GM19372 (cell line): ENCODE measurements around the gene LEP.
"Not testable (repeated sequence)": the region's sequence is repeated elsewhere in the genome, so short reads cannot be mapped to it uniquely, and the experiment has no call there.

ENCODE experiments used
- ATAC-seq: cut with Tn5 transposase; IDR thresholded peaks from one replicate; pipeline ENCODE4 v1.9.1; 2021; ENCODE audit warnings: mild to moderate bottlenecking, low read depth, moderate library complexity; ENCODE audit not compliant: unreplicated experiment

Gene LEP

DNA sequence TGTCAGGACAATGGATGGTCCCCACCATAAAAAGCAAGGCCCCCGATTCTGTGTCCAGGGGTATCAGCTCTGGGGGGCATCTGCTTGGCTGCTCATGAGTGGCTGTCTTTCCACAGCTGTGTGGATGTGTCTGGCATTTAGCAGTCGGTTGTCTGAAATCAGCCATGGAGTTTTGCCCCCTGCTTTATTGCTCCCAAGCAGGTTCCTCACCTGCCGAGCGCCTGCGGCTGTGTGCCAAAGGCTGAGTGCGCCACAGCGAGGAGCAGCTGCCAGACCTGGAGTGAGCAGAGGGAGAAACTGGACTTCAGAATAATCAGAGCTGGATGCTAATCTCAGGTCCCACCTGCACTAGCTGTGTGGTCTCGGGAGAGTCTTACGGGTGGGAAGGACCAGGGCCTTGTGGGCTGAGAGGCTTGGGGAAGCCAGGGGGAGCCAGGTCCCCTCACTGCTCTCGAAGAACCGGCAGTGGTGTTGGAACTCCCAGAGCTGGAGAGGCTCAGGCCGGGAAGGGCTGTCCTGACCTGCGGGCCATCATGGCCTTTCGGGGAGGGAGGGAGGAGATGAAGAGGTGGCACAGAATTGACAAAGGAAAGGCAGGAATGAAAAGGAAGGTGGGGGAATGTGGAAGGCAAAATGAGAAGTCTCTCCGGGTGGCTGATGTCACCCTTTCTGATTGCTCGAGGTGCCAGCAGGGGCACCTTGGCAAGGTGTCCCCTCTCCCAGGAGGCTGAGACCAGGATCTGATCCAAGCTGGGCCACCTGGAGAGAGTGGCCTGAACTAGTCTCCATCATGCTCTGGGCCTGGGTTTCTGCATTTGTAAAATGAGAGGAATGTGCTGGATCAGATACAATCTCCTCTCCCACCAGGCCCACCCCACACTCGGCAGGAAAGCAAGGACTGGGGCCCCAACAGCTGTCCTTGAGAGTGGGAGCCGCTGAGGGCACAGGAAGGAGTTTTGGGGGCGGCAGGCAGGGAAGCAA lies 30.2 kb upstream of the LEP start:
- ATAC-seq: no peak

DNA sequence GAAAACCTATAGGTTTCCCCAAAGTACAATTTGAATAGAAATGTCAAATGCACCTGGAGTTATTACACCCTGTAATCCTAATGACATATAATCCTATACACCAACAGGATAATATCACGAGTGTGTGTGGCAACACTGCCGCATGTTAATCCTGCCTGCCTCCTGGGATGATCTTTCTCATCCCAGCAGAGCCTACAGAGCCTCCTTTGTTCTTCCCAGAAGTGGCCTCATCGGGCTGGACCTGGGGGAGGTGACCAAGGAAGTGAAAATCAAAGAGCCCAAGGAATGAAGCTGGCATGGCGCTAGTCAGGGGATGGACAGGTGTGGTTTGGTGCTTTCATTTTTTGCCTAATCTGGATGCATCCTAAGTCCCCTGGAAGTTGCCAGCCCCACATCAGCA lies 29.5 kb upstream of the LEP start:
- no peak for ATAC-seq

- ATAC-seq: no peak
Measured at GRCh38 chr7:128214463-128214862, 26.6 kb upstream of the LEP start.

- ATAC-seq: no peak
Measured at GRCh38 chr7:128215281-128215680, 25.8 kb upstream of the LEP start.

GRCh38 chr7:128215739-128216138 lies 25.3 kb upstream of the LEP start:
- no peak for ATAC-seq

DNA sequence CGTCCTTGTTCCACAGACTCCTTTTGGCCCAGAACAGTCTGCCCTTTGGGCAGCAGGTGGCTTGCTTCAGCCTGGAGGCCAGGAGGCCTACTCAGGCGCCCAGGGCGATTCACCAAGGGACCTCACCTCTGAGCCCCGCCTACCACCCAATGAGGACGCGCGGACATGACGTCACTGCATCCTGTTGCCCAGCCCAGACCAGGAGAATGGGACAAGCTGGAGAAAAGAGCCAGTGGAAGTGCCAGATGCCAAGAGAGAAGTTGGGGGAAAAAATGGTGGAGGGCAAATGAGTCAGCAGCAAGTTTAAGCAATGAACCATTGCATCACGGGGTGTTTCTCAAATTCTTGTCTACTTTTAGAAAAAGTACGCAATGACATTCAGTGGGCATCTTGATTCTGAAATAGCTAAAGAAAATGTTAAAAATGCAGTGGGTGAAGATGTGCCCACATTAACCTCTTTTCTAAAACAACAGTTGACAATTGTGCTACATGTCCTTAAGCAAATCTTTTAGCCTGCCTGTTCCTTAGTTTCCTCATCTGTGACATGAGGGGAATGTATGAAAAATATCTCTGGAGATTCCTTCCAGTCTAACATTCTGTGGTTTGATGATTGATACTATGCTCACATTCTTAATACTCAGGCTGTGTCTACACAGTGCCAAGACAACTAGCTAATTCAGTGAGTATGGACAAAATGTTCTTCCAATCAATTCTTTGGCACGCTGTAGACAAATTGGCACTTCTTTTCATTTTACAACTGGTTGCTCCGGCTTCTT lies 23.9 kb upstream of the LEP start:
- no peak for ATAC-seq

GRCh38 chr7:128217967-128218652 lies 23.0 kb upstream of the LEP start:
- ATAC-seq: no peak

DNA sequence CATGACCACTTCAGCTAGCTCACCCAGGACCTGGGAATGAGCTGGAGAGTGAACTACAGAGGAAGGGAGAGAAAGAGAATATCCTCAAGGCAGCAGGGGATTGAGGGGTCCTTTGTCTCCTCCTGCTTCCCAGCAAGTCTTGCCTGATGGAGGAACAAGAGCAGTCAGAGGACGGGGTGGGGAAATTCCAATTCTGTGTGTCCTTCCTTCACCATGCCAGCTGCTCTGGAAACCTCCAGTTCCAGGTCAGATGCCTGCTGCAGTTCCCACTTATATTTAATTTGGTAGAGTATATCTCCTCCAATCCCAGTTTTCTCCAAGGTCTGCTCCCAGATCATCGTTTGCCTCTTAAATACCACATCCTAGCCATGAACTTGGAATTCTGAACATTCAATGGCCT lies 21.4 kb upstream of the LEP start:
- ATAC-seq: no peak

- no peak for ATAC-seq
Measured at GRCh38 chr7:128221929-128222403, 19.1 kb upstream of the LEP start.

DNA sequence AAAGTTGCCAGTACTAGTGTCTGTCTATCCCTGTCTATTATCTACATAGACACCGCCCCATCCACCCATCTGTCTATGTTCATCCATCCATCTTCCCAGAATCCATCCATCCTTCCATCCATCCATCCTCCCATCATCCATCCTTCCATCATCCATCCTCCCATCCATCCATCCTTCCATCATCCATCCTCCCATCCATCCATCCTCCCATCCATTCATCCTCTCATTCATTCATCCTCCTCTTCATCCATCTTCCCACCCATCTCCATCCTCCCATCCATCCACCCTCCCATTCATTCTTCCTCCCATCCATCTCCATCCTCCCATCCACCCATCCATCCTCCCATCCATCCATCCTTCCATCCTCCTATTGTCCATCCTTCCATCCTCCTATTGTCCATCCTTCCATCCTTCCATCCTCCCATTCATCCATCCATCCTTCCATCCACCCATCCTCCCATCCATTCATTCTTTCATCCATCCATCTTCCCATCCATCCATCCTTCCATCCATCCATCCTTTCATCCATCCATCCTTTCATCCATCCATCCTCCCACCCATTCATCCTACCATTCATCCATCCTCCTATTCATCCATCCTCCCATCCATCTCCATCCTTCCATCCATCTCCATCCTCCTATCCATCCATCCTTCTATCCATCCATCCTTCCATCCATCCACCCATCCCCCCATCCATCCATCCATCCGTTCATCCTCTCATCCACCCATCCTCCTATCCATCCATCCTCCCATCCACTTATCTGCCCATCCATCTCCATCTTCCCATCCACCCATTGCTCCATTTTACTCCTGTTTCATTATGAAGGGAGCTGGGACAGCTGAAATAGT lies 14.7 kb upstream of the LEP start:
- ATAC-seq: no peak

DNA sequence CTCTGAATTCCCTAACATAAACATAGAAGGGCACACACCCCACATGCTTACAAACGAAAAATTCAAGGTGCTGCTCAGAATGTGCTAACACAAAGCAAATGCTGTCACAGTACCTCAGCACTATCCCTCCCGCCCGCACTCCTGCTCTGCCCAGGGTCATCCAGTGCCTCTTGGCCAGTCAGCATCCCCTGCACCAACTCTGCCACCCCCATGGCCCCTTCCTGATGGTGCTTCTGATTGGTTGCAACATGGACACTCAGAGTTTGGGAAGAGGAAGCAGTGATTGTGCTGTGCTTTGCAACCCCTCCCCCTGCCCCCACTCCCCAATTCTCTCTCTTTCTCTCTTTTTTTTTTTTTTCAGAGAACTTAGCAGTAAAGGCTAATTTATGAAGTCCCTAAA lies 13.8 kb upstream of the LEP start:
- no peak for ATAC-seq

DNA sequence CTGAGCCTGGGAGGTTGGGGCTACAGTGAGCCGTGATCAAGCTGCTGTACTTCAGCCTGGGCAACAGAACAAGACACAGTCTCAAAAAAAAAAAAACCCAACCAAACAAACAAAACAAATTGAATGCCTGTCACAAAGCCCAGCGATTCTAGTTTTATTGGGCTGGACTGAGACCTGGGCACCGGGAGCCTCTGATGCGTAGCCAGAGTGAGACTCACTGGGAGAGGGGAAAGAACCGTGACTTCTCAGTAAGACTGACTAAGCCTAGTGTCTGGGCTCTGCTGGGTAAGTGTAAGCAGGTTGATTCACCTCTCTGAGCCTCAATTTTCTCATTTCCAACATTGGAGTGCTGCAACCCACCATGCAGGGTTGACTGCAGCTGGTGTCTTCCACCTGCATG lies 10.1 kb upstream of the LEP start:
- no peak for ATAC-seq

DNA sequence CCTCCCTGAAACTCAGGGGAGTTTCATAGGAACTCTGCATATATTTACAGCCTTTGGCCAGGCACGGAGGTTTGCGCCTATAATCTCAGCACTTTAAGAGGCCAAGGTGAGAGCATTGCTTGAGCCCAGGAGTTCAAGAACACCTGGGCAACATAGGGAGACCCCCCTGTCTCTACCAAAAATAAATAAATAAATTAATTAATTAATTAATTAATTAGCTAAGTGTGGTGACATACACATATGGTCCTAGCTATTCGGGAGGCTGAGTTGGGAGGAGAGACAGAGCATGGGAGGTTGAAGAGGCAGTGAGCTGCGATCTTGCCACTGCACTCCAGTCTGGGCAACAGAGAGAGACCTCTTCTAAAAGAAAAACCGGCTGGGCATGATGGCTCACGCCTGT lies 9.4 kb upstream of the LEP start:
- no peak for ATAC-seq

GRCh38 chr7:128233471-128233870 lies 7.6 kb upstream of the LEP start:
- ATAC-seq: no peak

- no peak for ATAC-seq
Measured at GRCh38 chr7:128234476-128235026, 6.5 kb upstream of the LEP start.

DNA sequence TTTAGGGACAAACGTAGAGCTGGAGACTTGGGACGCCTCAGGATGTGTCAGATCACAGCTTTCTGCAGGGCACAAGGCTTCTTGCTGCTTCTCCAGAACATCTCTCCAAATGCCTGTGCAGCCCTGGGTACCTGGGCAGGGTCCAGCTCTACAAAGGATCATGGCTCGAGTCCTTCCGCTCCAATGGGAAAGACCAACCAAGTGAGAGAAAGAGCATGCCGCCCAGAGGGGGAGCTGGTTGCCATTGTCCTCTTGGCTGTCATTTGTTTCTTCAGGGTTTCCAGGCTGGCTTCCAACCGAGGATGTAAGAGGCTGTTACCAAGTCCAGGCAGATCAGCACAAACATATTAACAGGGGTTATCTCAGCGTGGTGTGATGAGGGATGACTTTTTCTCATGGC lies 5.6 kb upstream of the LEP start:
- no peak for ATAC-seq

DNA sequence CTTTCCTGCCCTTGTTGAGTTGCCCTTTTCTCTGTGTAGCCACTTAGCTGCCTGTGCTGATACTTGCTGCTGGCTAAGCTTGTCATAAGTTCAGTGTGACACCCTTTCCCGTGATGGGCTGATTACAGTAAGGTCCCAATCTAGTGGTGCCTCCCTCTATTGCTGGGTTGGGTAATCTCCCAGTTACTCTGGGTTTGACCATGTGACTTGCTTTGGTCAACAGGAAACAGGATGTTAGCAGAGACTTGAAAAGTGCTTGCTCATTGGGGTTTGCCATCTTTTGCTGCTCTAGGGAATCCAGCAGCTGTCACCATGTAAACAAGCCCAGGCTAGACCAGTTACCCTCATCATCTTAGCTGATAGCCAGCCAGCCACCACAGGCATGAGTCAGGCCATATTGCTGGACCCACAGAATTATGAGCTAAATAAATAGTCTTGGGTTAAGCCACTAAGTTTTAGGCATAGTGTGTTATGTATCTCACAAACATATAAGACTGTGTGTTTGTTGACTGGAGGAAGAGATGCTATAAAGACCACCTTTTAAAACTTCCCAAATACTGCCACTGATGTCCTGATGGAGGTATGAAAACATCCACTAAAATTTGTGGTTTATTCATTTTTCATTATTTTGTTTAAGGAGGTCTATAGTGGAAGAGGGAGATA lies 4.0 kb upstream of the LEP start:
- no peak for ATAC-seq

- not testable (repeated sequence) for ATAC-seq
Measured at GRCh38 chr7:128239146-128239545, 1.9 kb upstream of the LEP start.

DNA sequence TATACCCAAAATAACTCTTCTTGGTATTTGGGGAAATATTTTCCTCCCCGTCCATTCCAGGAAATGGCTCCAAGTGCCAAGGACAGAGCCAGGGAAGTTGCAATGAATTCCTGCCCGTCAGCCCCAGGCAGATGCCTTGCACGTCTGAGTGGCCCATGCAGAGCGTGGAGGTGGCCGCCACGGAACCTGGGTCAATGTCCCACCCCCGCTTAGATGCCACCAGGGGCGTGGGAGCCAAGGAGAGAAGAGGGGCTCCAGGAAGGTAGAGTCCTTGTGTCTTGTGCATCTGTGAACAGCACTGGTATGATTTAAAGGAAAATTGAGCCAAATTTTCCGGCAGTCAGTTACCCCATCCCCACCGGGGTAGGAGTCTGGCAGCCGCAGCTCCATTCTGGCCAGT lies 1.6 kb downstream of the LEP start:
- no peak for ATAC-seq
